IMR-90 (cell line): ENCODE results near the gene DMRT1. TPM values are rescaled to one million over a fixed set of nuclear protein-coding genes. Genes with fewer than 3 reads are reported as not detected.

Experiments
- ATAC-seq: fragments of 200-7000 bp; cut with Tn5 transposase; 2 replicates; pipeline ENCODE4 v1.9.1; 2020; ENCODE audit warnings: low read depth, mild to moderate bottlenecking, moderate library complexity
- BruUV-seq: library from RNA; stranded (reverse); fragments of 400-500 nt; replicated peaks from 2 replicates; lab custom pipeline; 2021; lab: Mats Ljungman, UMichigan
- CTCF ChIA-PET: fragments of 300-600 bp; formaldehyde crosslinking; extraction: SDS; loops from one replicate; lab custom pipeline; 2021; ENCODE audit warnings: antibody characterized with exemption; lab: Yijun Ruan, JAX
- POLR2A ChIA-PET: fragments of 300-600 bp; sonication (Branson Sonifier 250); formaldehyde crosslinking; loops from one replicate; lab custom pipeline; 2022; ENCODE audit warnings: antibody characterized with exemption; ENCODE audit not compliant: unreplicated experiment; lab: Charles Lee
- DNase-seq: peaks from one replicate; pipeline ENCODE4 v3.0.0; 2013
- H2AFZ ChIP-seq: replicated peaks from 2 replicates; pipeline ENCODE3; 2013; ENCODE audit warnings: low read length, mild to moderate bottlenecking; ENCODE audit not compliant: poor library complexity
- H2AK5ac ChIP-seq: 2 replicates; pipeline ENCODE4 v1.6.1; 2013; ENCODE audit warnings: low read depth, low read length, inconsistent platforms
- H2AK9ac ChIP-seq: replicated peaks from 2 replicates; pipeline ENCODE3; 2013; ENCODE audit warnings: mild to moderate bottlenecking, low read depth, low read length, moderate library complexity; ENCODE audit not compliant: poor library complexity
- H2BK120ac ChIP-seq: 2 replicates; pipeline ENCODE4 v1.6.1; 2013; ENCODE audit warnings: low read depth, low read length, inconsistent platforms
- H2BK15ac ChIP-seq: 3 replicates; pipeline ENCODE4 v1.6.1; 2013; ENCODE audit warnings: low read depth, low read length, inconsistent platforms
- H2BK20ac ChIP-seq: 2 replicates; pipeline ENCODE4 v1.6.1; 2013; ENCODE audit warnings: low read depth, mild to moderate bottlenecking, inconsistent platforms, low read length, moderate library complexity
- H2BK5ac ChIP-seq: 2 replicates; pipeline ENCODE4 v1.6.1; 2013; ENCODE audit warnings: mild to moderate bottlenecking, low read depth, low read length, inconsistent platforms; ENCODE audit not compliant: poor library complexity, severe bottlenecking
- H3K14ac ChIP-seq: replicated peaks from 2 replicates; pipeline ENCODE4 v1.6.1; 2013; ENCODE audit warnings: low read depth, low read length, inconsistent platforms
- H3K18ac ChIP-seq: 2 replicates; pipeline ENCODE4 v1.6.1; 2013; ENCODE audit warnings: low read depth, low read length, control low read depth
- H3K23ac ChIP-seq: 2 replicates; pipeline ENCODE4 v1.6.1; 2013; ENCODE audit warnings: low read depth, low read length, inconsistent platforms
- H3K27ac ChIP-seq: 2 replicates; pipeline ENCODE4 v1.5.1; 2013; ENCODE audit warnings: mild to moderate bottlenecking, control low read depth, low read length; ENCODE audit not compliant: insufficient read depth
- H3K27me3 ChIP-seq: 2 replicates; pipeline ENCODE4 v1.6.1; 2013; ENCODE audit warnings: low read length; ENCODE audit not compliant: control insufficient read depth, insufficient read depth
- H3K36me3 ChIP-seq: 2 replicates; pipeline ENCODE4 v1.6.1; 2013; ENCODE audit warnings: low read length, mixed read lengths; ENCODE audit not compliant: control insufficient read depth, insufficient read depth
- H3K4ac ChIP-seq: 2 replicates; pipeline ENCODE4 v1.6.1; 2013; ENCODE audit warnings: low read depth, low read length, inconsistent platforms
- H3K4me1 ChIP-seq: 2 replicates; pipeline ENCODE4 v1.6.1; 2013; ENCODE audit warnings: low read length, mixed read lengths; ENCODE audit not compliant: control insufficient read depth, insufficient read depth
- H3K4me2 ChIP-seq: 2 replicates; pipeline ENCODE4 v1.6.1; 2013; ENCODE audit warnings: low read depth, mild to moderate bottlenecking, control low read depth, low read length, moderate library complexity
- H3K4me3 ChIP-seq: 2 replicates; pipeline ENCODE4 v1.5.1; 2013; ENCODE audit warnings: low read depth, mild to moderate bottlenecking, control low read depth, low read length, moderate library complexity; ENCODE audit not compliant: insufficient read depth
- H3K56ac ChIP-seq: 2 replicates; pipeline ENCODE4 v1.6.1; 2013; ENCODE audit warnings: low read length, inconsistent platforms; ENCODE audit not compliant: insufficient read depth; ENCODE audit errors: extremely low read depth
- H3K79me1 ChIP-seq, 2 experiments: 2 replicates each; pipeline ENCODE4 v1.6.1; 2013; ENCODE audit warnings: low read length in 2 of 2, inconsistent platforms in 1 of 2, low read depth in 1 of 2
- H3K9ac ChIP-seq: 2 replicates; pipeline ENCODE4 v1.6.1; 2013; ENCODE audit warnings: low read depth, low read length, control low read depth
- H3K9me1 ChIP-seq: 2 replicates; pipeline ENCODE4 v1.6.1; 2013; ENCODE audit warnings: low read length, inconsistent platforms; ENCODE audit not compliant: insufficient read depth
- H3K9me3 ChIP-seq: 2 replicates; pipeline ENCODE4 v1.6.1; 2013; ENCODE audit warnings: low read length; ENCODE audit not compliant: control insufficient read depth, insufficient read depth
- H4K20me1 ChIP-seq: 2 replicates; pipeline ENCODE4 v1.6.1; 2013; ENCODE audit warnings: low read length, inconsistent platforms; ENCODE audit not compliant: insufficient read depth
- H4K5ac ChIP-seq: 2 replicates; pipeline ENCODE4 v1.6.1; 2013; ENCODE audit warnings: mild to moderate bottlenecking, low read depth, low read length, control low read depth
- H4K8ac ChIP-seq, 2 experiments: 2 replicates each; pipeline ENCODE4 v1.6.1; 2013; ENCODE audit warnings: low read depth in 2 of 2, low read length in 2 of 2, control low read depth in 1 of 2, inconsistent platforms in 1 of 2
- H4K91ac ChIP-seq: 2 replicates; pipeline ENCODE4 v1.6.1; 2013; ENCODE audit warnings: low read depth, low read length, inconsistent platforms; ENCODE audit not compliant: insufficient read depth
- CEBPB ChIP-seq: IDR thresholded peaks from 2 replicates; pipeline ENCODE4 v1.6.1; 2012; ENCODE audit warnings: low read depth, low read length, improper control_type of control experiment
- CHD1 ChIP-seq: IDR thresholded peaks from 2 replicates; pipeline ENCODE4 v1.6.1; 2012; ENCODE audit warnings: low read depth, low read length, improper control_type of control experiment
- ELK1 ChIP-seq: fragments of 150-350 bp; IDR thresholded peaks from 2 replicates; pipeline ENCODE4 v1.6.1; 2016; ENCODE audit warnings: low read depth, mild to moderate bottlenecking, low read length, moderate library complexity, borderline replicate concordance
- RCOR1 ChIP-seq: IDR thresholded peaks from 2 replicates; pipeline ENCODE4 v1.6.1; 2012; ENCODE audit warnings: mild to moderate bottlenecking, low read length, improper control_type of control experiment; ENCODE audit not compliant: insufficient replicate concordance
- WGBS, 2 experiments: methylation state at CpG; one replicate each; pipeline versions ENCODE4 v1.1.5 to v1.1.7; 2013; ENCODE audit warnings: missing lambda C conversion rate in 2 of 2; ENCODE audit not compliant: insufficient read length in 1 of 2; ENCODE audit errors: extremely low coverage in 2 of 2; 5-methylcytosine and 5-hydroxymethylcytosine counted together
- dilution Hi-C: fragments of 300-500 bp; cut with HindIII; formaldehyde crosslinking; loops from one replicate; pipeline ENCODE4 v1.14.3; 2018; ENCODE audit warnings: low sequenced_read_pairs; ENCODE audit not compliant: unreplicated experiment
- in situ Hi-C: fragments of 300-500 bp; cut with MboI; formaldehyde crosslinking; loops from 3 replicates; pipeline ENCODE4 v1.14.3; 2019; ENCODE audit warnings: low sequenced_read_pairs, inconsistent platforms, mixed read lengths
- intact Hi-C: fragments of 100-400 bp; cut with micrococcal nuclease; formaldehyde crosslinking; loops from 2 replicates; pipeline ENCODE4 v1.10.0; 2022
- polyA plus RNA-seq, 3 experiments: library from polyadenylated mRNA; depleted of rRNA; stranded (reverse); fragments of >200 nt; gene quantifications; 2 replicates each; pipeline ENCODE4 v1.2.3, GENCODE V29; 2012; ENCODE audit warnings: low replicate concordance in 1 of 3
- total RNA-seq: library from RNA; depleted of rRNA; stranded (reverse); fragments of >200 nt; gene quantifications from 2 replicates; pipeline ENCODE4 v1.2.3, GENCODE V29; 2012

Gene DMRT1
- total and polyA plus RNA-seq, 2 of the 4 experiments (the other 2 are of a cell fraction) = not detected

GRCh38 chr9:920927-921326, 79.4 kb downstream of the DMRT1 start:
- in situ Hi-C loops (no loop called here), intact Hi-C loops (no loop called here), dilution Hi-C loops (no loop called here)
- H4K5ac ChIP-seq = no peak overlapping the region
- no peak overlapping the region for H2BK5ac ChIP-seq
- BruUV-seq = no TSS peak
- H2AFZ ChIP-seq = no peak overlapping the region
- no peaks in the 10 kb centered on the region for H3K9me3 ChIP-seq
- H3K27me3 ChIP-seq = 0 out of 2 replicates have a peak, but pooled peaks cover 2% of the 10 kb centered on the region
- H3K4me1 ChIP-seq = no peaks in the 10 kb centered on the region
- H3K27ac ChIP-seq = no peak overlapping the region
- no peak overlapping the region for H3K9ac ChIP-seq
- no peak overlapping the region for H3K23ac ChIP-seq
- no peaks in the 10 kb centered on the region for H4K20me1 ChIP-seq
- no peak overlapping the region for H3K14ac ChIP-seq
- H2BK20ac ChIP-seq = no peak overlapping the region
- H3K4me3 ChIP-seq = no peak overlapping the region
- H3K4ac ChIP-seq = no peak overlapping the region
- H3K56ac ChIP-seq = no peak overlapping the region
- H3K36me3 ChIP-seq = no peaks in the 10 kb centered on the region
- no peaks in the 10 kb centered on the region for H3K9me1 ChIP-seq
- no peak overlapping the region for H2AK9ac ChIP-seq
- DNase-seq (no peak), ATAC-seq (no peak)
- H3K4me2 ChIP-seq = no peak overlapping the region
- no peak overlapping the region for H2BK15ac ChIP-seq
- POLR2A ChIA-PET = no interaction called here
- H3K18ac ChIP-seq = no peak overlapping the region
- no peak overlapping the region for H4K91ac ChIP-seq
- no peak overlapping the region for H4K8ac ChIP-seq
- H2AK5ac ChIP-seq = no peak overlapping the region
- TF ChIP-seq CEBPB (no peak), CHD1 (no peak), ELK1 (no peak), RCOR1 (no peak)
- CTCF ChIA-PET = no interaction called here
- WGBS, 2 experiments = no CpG with 5 or more reads among the region's 4 CpGs
- H2BK120ac ChIP-seq = no peak overlapping the region
- H3K79me1 ChIP-seq = no peaks in the 10 kb centered on the region
